ENCODE results near the gene PPP3CB.

Gene PPP3CB

DNA sequence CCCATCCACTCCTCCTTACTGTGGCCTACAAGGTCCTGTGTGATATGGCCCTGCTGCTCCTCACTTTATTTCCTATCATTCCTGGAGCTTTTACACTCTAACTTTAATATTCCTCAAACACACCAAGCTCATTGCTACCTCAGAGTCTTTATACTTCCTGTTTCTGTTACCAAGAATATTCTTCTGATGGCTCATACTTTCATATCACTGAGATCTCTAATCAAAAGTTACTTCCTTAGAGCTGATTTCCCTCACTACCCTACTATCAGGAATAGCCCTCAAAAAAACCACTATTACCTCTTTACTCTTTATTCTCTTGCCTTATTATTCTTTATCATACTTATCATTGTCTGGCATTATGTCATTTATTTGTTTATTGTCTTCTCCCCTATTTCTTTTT lies 5.8 kb upstream of the PPP3CB start:
- H3K4me1 Mint-ChIP-seq (ENCODE audit: low read depth) = peaks cover 21% of the 10 kb centered on the region
- no peaks in the 10 kb centered on the region for H3K9me3 Mint-ChIP-seq

DNA sequence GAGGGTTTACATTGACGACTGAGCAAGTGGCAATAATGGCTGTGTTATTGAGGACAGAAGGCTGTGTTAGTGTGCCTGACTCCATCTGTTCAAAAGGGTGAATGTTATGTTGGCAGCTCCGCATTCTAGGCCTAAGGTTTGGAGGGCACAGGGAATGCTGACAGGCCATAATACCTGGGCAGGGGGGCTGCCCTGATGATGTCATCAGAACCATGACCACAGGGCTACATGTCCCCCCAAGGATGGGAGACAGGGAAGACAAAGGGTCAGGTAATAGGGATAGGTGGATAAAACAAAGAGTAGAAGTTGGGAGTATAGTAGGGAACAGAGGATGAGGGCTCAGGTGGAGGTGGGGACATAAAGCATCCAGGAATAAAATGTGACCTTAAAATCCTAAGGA lies 1.8 kb upstream of the PPP3CB start:
- Mint-ChIP-seq H3K27ac (no peak overlapping the region), H3K4me1 (ENCODE audit: low read depth) (peaks cover 40% of the 10 kb centered on the region)

More for the DNA sequence above, 5.8 kb upstream of the PPP3CB start:
- H3K4me3 Mint-ChIP-seq = no peak overlapping the region
- peaks cover 40% of the 10 kb centered on the region for H3K36me3 Mint-ChIP-seq (ENCODE audit: low read depth)
- H3K27me3 Mint-ChIP-seq (ENCODE audit: low read depth) = no peaks in the 10 kb centered on the region
- no peak overlapping the region for H3K27ac Mint-ChIP-seq

DNA sequence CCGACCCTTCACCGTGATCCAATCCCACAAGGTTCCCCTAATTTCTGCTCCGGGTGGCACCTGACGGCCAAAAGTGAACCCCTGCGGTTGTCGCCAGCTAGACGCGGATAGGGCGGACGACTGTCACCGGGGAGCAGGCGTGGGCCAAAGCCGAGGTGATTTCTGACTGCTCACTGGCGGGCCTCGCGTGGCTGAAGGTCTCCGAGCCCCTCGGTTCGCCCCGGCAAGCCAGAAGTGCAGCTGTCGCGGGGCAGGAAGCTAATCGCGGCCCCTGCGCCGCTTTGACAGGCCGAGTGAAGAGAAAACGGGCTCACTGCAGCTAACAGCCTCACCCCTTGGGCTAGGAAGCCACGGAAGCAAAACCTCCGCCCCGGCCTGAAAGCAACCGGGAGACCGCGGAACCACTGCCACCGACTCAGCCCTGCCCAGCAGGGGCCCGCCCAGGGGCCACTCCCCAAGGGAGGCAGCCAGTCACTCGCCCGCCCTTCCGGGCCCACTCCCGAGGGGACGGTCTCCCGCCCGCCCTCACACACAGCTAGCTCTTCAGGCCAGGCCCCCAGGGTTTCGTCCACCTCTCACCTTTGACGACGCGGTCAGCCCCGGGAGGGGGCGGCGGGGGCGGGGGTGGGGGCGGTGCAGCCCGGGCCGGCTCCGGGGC lies 469 bp downstream of the PPP3CB start:
- H3K9me3 Mint-ChIP-seq = no peaks in the 10 kb centered on the region
- H3K27me3 Mint-ChIP-seq (ENCODE audit: low read depth) = no peaks in the 10 kb centered on the region
- peaks cover 30% of the 10 kb centered on the region for H3K36me3 Mint-ChIP-seq (ENCODE audit: low read depth)
- peaks cover 32% of the 10 kb centered on the region for H3K4me1 Mint-ChIP-seq (ENCODE audit: low read depth)
- H3K4me3 Mint-ChIP-seq = peak overlapping the region; percentile 99
- peak overlapping the region; percentile 97 for H3K27ac Mint-ChIP-seq

More for the DNA sequence above, 1.8 kb upstream of the PPP3CB start:
- Mint-ChIP-seq H3K4me3 (no peak overlapping the region), H3K36me3 (ENCODE audit: low read depth) (peaks cover 35% of the 10 kb centered on the region), H3K9me3 (no peaks in the 10 kb centered on the region), H3K27me3 (ENCODE audit: low read depth) (no peaks in the 10 kb centered on the region)

DNA sequence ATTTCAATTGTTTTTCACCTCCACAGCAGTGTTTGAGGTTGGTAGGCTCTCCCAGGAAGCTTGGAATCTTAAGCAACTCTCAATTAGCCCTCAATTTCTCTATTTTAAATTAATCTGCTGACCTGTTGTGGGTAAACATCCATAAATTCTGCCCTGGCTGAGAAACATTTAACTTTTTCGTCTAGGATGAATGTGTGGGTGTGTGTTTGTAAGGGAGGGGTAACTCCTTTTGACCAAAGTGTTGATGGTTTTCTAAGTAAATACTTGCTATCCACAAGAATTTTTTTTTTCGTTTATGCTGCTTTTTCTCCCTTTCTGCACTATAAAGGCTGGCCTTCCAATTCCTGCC lies 973 bp downstream of the PPP3CB start:
- H3K36me3 Mint-ChIP-seq (ENCODE audit: low read depth) = peaks cover 33% of the 10 kb centered on the region
- no peaks in the 10 kb centered on the region for H3K27me3 Mint-ChIP-seq (ENCODE audit: low read depth)
- H3K4me3 Mint-ChIP-seq = peak overlapping the region; percentile 99
- peak overlapping the region; percentile 97 for H3K27ac Mint-ChIP-seq
- no peaks in the 10 kb centered on the region for H3K9me3 Mint-ChIP-seq
- H3K4me1 Mint-ChIP-seq (ENCODE audit: low read depth) = peaks cover 35% of the 10 kb centered on the region

DNA sequence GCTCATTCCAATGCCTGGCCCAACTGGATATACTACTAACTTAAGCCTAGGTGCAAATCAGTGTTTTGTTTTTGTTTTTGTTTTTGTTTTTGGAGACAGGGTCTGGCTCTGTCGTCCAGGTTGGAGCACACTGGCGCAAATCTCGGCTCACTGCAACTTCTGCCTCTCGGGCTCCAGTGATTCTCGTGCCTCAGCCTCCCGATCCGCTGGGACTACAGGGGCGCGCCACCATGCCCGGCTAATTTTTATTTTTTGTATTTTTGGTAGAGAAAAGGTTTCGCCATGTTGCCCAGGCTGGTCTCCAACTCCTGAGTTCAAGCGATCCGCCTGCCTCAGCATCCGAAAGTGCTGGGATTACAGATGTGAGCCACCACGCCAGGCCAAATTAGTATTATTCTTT lies 1.6 kb downstream of the PPP3CB start:
- peak overlapping the region; percentile 64 for H3K4me3 Mint-ChIP-seq
- H3K9me3 Mint-ChIP-seq = no peaks in the 10 kb centered on the region
- H3K4me1 Mint-ChIP-seq (ENCODE audit: low read depth) = peaks cover 35% of the 10 kb centered on the region
- H3K27ac Mint-ChIP-seq = no peak overlapping the region
- H3K36me3 Mint-ChIP-seq (ENCODE audit: low read depth) = peaks cover 33% of the 10 kb centered on the region
- no peaks in the 10 kb centered on the region for H3K27me3 Mint-ChIP-seq (ENCODE audit: low read depth)

DNA sequence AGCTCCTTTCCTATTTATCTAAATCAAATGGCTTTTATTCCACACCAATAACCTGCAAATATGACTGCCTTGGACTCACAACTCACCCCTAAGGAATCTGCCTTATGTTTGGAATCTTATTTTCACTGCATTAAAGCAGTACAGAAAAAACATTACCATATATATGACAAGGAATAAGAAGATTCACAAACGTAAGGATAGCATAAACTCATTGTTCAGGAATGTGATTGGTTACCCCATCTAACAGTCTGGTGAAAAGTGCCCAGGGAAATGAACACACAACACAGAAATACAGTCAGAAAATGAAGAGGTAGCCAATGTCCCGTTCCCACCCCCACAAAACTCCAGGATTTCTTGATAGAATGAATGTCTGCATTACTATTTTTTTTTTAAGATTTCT lies 2.0 kb downstream of the PPP3CB start:
- H3K27me3 Mint-ChIP-seq (ENCODE audit: low read depth) = no peaks in the 10 kb centered on the region
- H3K9me3 Mint-ChIP-seq = no peaks in the 10 kb centered on the region
- peak overlapping the region; percentile 64 for H3K4me3 Mint-ChIP-seq
- peaks cover 36% of the 10 kb centered on the region for H3K36me3 Mint-ChIP-seq (ENCODE audit: low read depth)
- peaks cover 38% of the 10 kb centered on the region for H3K4me1 Mint-ChIP-seq (ENCODE audit: low read depth)
- H3K27ac Mint-ChIP-seq = no peak overlapping the region

DNA sequence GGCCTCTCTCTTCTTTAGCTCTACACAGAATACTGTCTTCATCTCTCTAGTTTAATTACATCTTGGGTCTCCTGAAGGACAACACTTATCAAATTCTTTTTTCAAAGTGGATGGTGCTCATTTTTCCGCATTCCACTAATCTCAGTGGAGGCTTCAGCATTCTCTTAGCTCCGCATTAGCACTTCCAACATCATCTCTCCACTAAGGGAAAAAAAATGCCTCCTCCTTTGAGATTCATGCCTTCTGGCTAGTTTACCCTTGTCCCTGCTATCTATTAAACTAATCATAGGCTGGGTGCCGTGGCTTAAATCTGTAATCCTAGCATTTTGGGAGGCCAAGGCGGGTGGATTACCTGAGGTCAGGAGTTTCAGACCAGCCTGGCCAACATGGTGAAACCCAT lies 9.2 kb downstream of the PPP3CB start:
- peaks cover 21% of the 10 kb centered on the region for H3K36me3 Mint-ChIP-seq (ENCODE audit: low read depth)
- H3K27ac Mint-ChIP-seq = no peak overlapping the region
- no peak overlapping the region for H3K4me3 Mint-ChIP-seq
- peaks cover 3% of the 10 kb centered on the region for H3K9me3 Mint-ChIP-seq
- no peaks in the 10 kb centered on the region for H3K27me3 Mint-ChIP-seq (ENCODE audit: low read depth)
- peaks cover 10% of the 10 kb centered on the region for H3K4me1 Mint-ChIP-seq (ENCODE audit: low read depth)

DNA sequence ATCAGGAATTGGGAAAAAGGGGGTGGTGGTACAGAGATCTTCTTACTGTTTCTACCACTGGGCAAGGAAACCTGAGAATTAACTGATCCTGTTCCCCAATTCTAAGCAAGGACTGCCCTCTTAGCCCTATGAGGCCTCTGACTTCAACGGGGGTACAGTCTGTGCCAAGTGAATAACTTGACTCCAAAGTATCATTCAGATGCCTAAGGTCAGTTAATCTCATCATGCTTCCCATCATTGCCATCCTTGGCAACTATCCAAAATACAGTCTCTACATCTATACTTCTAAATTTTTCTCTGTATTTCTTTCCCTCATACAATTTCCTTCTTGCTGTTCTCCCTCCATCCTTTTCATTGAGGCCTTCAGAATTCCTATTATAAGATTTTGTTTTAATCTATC lies 10.5 kb downstream of the PPP3CB start:
- Mint-ChIP-seq H3K27me3 (ENCODE audit: low read depth) (no peaks in the 10 kb centered on the region), H3K4me1 (ENCODE audit: low read depth) (peaks cover 13% of the 10 kb centered on the region), H3K36me3 (ENCODE audit: low read depth) (peaks cover 21% of the 10 kb centered on the region), H3K4me3 (no peak overlapping the region), H3K27ac (no peak overlapping the region), H3K9me3 (peaks cover 3% of the 10 kb centered on the region)

DNA sequence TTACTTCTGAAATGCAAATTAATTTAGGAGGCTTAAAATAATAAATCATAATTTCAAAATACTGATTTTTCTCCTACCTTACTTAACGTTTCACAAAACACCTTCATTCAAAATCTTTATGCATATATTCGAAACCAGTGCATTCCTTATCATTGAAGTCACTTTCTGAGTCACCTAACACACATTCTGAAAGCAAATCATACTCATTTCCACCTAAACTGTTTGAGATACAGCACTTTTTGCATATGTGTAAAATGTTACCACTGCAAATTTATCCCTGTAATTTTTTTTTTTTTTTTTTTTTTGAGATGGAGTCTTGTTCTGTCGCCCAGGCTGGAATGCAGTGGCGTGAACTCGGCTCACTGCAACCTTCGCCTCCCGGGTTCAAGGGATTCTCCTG lies 15.7 kb downstream of the PPP3CB start:
- H3K36me3 Mint-ChIP-seq (ENCODE audit: low read depth) = peaks cover 29% of the 10 kb centered on the region
- H3K9me3 Mint-ChIP-seq = peaks cover 3% of the 10 kb centered on the region
- H3K27me3 Mint-ChIP-seq (ENCODE audit: low read depth) = no peaks in the 10 kb centered on the region
- peaks cover 16% of the 10 kb centered on the region for H3K4me1 Mint-ChIP-seq (ENCODE audit: low read depth)
- H3K4me3 Mint-ChIP-seq = no peak overlapping the region
- no peak overlapping the region for H3K27ac Mint-ChIP-seq

DNA sequence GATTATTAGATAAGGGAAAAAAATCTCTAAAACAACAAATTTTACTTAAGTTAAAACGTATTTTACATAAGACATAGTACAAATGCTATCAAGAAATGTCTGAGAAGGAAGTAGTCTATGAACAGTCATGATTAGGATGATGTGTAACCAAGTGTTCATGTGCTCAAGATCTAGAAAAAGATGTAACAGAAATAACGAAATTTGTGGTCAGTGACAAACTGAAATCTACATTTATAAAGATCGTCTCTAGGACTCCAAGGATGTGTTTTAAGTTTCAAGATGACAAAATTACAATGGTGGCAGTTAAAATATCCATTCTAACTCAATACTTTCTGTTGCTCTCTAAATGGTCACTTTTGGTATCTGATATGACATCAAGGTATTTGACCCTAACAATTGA lies 17.2 kb downstream of the PPP3CB start:
- H3K4me3 Mint-ChIP-seq = no peak overlapping the region
- H3K27ac Mint-ChIP-seq = no peak overlapping the region
- peaks cover 3% of the 10 kb centered on the region for H3K9me3 Mint-ChIP-seq
- H3K36me3 Mint-ChIP-seq (ENCODE audit: low read depth) = peaks cover 35% of the 10 kb centered on the region
- H3K4me1 Mint-ChIP-seq (ENCODE audit: low read depth) = peaks cover 16% of the 10 kb centered on the region
- H3K27me3 Mint-ChIP-seq (ENCODE audit: low read depth) = no peaks in the 10 kb centered on the region

DNA sequence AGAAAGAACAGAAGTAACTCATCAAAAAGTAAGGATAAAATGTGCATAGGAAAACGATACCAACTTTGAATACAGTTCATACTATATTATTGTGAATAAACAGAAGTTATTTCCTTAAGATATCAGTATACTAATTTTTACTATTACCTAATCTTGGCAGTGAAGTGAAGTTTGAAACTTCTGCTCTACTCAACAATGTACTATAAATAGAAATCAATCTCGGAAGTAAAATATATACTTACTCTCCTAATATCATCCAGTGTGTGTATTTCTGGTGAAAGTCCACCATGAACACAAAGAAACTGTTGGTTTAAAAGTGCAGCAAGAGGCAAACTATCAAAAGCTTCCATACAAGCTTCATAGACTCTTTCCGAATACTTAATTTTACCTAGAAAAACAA lies 24.6 kb downstream of the PPP3CB start:
- Mint-ChIP-seq H3K36me3 (ENCODE audit: low read depth) (peaks cover 40% of the 10 kb centered on the region), H3K4me3 (no peak overlapping the region), H3K4me1 (ENCODE audit: low read depth) (peaks cover 6% of the 10 kb centered on the region), H3K27ac (no peak overlapping the region), H3K9me3 (no peaks in the 10 kb centered on the region), H3K27me3 (ENCODE audit: low read depth) (no peaks in the 10 kb centered on the region)

DNA sequence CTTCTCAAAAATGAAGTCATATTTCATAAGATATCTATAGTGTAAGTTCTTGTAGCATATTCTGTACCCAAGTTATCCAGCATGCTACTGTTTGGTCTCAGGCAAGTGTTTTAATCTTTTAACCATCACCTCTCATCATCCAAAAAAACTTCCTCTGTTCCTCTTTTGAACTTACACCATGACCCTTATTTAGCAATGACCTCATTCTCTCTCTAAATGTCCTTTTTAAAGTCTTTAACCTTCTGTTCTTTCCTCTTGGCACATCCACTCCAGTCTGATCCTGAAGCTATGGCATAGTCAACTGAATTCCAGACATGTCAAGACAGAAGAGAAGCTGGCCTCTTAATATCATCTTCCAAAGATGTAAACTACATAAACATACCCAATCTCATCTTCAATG lies 26.2 kb downstream of the PPP3CB start:
- no peak overlapping the region for H3K27ac Mint-ChIP-seq
- no peak overlapping the region for H3K4me3 Mint-ChIP-seq
- H3K27me3 Mint-ChIP-seq (ENCODE audit: low read depth) = no peaks in the 10 kb centered on the region
- H3K9me3 Mint-ChIP-seq = no peaks in the 10 kb centered on the region
- peaks cover 35% of the 10 kb centered on the region for H3K36me3 Mint-ChIP-seq (ENCODE audit: low read depth)
- peaks cover 6% of the 10 kb centered on the region for H3K4me1 Mint-ChIP-seq (ENCODE audit: low read depth)

DNA sequence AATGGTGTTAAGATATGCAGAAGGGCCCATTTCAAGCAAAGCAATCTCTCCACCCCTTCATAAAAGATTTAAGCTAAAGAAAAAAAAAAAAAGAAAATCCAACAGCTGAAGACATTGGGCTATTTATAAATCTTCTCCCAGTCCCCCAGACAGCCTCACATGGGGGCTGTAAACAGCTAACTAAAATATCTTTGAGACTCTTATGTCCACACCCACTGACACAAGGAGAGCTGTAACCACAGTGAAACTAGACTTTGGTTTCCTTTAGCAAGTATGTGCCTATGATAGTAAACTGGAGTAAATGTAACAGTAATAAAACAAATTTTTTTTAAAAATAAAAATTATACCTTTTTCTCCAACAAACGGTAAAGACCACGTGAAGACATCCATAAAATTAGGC lies 28.6 kb downstream of the PPP3CB start:
- Mint-ChIP-seq H3K4me3 (no peak overlapping the region), H3K9me3 (no peaks in the 10 kb centered on the region), H3K4me1 (ENCODE audit: low read depth) (peaks cover 6% of the 10 kb centered on the region), H3K36me3 (ENCODE audit: low read depth) (peaks cover 41% of the 10 kb centered on the region), H3K27ac (no peak overlapping the region), H3K27me3 (ENCODE audit: low read depth) (no peaks in the 10 kb centered on the region)

DNA sequence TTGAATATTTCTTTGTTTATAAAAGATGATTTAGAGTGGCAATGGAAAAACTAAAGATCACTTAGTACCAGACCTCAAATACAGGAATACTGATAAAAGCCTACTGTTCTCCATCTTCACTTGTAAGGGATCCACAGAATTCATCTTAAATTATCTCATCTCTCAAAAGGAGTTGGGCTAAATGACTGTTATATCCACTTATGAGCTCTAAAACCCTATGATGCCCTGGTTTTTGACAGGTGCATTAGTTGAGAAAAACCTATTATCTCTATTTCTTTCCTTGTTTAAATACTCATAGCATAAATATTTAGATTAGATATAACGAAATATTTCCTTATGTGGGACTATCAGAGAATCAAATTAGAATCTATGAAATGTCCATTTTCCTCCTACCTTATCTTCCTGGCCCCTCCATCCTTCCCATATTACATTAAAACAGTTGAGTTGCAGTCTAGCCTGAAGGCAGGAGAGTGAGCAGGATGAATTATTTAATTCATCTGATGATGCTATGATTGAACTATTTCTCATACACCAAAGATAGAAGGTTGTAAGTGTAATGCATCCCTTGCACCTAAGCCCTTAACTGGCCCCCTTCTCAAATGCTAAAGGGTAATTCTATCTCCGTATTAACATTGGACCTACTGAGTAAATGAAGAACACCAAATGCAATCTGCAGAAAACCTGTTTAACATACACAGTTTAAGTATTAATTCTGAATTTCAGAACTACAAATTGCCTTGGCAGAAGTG lies 29.7 kb downstream of the PPP3CB start:
- H3K4me1 Mint-ChIP-seq (ENCODE audit: low read depth) = peaks cover 6% of the 10 kb centered on the region
- no peaks in the 10 kb centered on the region for H3K9me3 Mint-ChIP-seq
- H3K27ac Mint-ChIP-seq = no peak overlapping the region
- H3K27me3 Mint-ChIP-seq (ENCODE audit: low read depth) = no peaks in the 10 kb centered on the region
- H3K4me3 Mint-ChIP-seq = no peak overlapping the region
- peaks cover 35% of the 10 kb centered on the region for H3K36me3 Mint-ChIP-seq (ENCODE audit: low read depth)

DNA sequence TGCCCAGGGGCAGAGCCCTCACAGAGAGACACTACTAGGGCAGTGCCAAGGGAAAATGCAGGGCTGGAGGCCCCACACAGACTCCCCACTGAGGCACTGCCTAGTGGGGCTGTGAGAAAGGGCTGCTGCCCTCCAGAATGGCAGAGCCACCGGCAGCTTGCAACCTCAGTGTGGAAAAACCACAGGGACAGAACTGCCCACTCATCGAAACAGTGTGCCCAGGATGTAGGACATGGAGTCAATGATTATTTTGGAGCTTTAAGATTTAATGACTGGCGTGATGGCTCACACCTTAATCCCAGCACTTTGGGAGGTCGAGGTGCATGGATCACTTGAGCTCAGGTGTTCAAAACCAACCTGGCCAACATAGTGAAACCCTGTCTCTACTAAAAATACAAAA lies 34.9 kb downstream of the PPP3CB start:
- Mint-ChIP-seq H3K4me1 (ENCODE audit: low read depth) (peaks cover 2% of the 10 kb centered on the region), H3K27ac (no peak overlapping the region), H3K27me3 (ENCODE audit: low read depth) (no peaks in the 10 kb centered on the region), H3K4me3 (no peak overlapping the region), H3K9me3 (no peaks in the 10 kb centered on the region), H3K36me3 (ENCODE audit: low read depth) (peaks cover 27% of the 10 kb centered on the region)

Measured in T-helper 1 cell treated with Interleukin-12 subunit alpha and Interleukin-12 subunit beta and Interleukin-4 antibody, amounts not matched to agents 30 μg/mL and 1 μg/mL, for 36 hours (primary cell).